B cell (primary cell): ENCODE results near the gene BLOC1S1. TPM values are rescaled to one million over a fixed set of nuclear protein-coding genes. Genes with fewer than 3 reads are reported as not detected.

Experiments
- ATAC-seq: fragments of 200-7000 bp; cut with Tn5 transposase; one replicate; pipeline ENCODE4 v1.10.0; 2021; ENCODE audit warnings: low read depth, mild to moderate bottlenecking, moderate number of reproducible peaks, moderate library complexity
- CTCF ChIA-PET: fragments of 350-600 bp; sonication (Branson Sonifier 250); formaldehyde crosslinking; loops from one replicate; lab custom pipeline; 2021; ENCODE audit warnings: antibody characterized with exemption, inconsistent platforms; lab: Charles Lee
- POLR2A ChIA-PET: fragments of 350-600 bp; sonication (Branson Sonifier 250); formaldehyde crosslinking; loops from one replicate; lab custom pipeline; 2021; ENCODE audit warnings: antibody characterized with exemption; lab: Charles Lee
- DNase-seq: peaks from one replicate; pipeline ENCODE4 v3.0.0; 2013
- H2AFZ ChIP-seq: 2 replicates; pipeline ENCODE4 v1.6.1; 2012; ENCODE audit warnings: mild to moderate bottlenecking, low read depth, low read length; ENCODE audit not compliant: insufficient read depth, poor library complexity, severe bottlenecking
- H3K27ac ChIP-seq, 2 donors: 1 replicate in 1 of 2; 2 replicates in 1 of 2; pipeline ENCODE4 v1.5.1; 2012 to 2013; ENCODE audit warnings: low read length in 2 of 2, mild to moderate bottlenecking in 2 of 2, moderate library complexity in 1 of 2
- H3K27me3 ChIP-seq, 4 experiments: fragments of 200-600 bp in 1 of 4; sonication (generic) in 1 of 4; replicated peaks in 1 of 4; 1 replicate in 2 of 4; 2 replicates in 2 of 4; pipeline versions ENCODE4 v1.6.1 to v1.7.0; 2013 to 2016; ENCODE audit warnings: low read length in 3 of 4, mild to moderate bottlenecking in 2 of 4, mixed read lengths in 1 of 4, moderate library complexity in 1 of 4; ENCODE audit not compliant: insufficient read depth in 4 of 4, control insufficient read depth in 3 of 4; ENCODE audit errors: control extremely low read depth in 1 of 4
- H3K36me3 ChIP-seq, 2 experiments: replicated peaks in 1 of 2; 1 replicate in 1 of 2; 2 replicates in 1 of 2; pipeline versions ENCODE4 v1.6.1 to v1.7.1; 2013; ENCODE audit warnings: low read length in 1 of 2; ENCODE audit not compliant: insufficient read depth in 2 of 2, control insufficient read depth in 1 of 2; ENCODE audit errors: control extremely low read depth in 1 of 2, extremely low read depth in 1 of 2
- H3K4me1 ChIP-seq, 2 donors: fragments of 200-600 bp in 1 of 2; sonication (generic) in 1 of 2; 1 replicate in 1 of 2; 2 replicates in 1 of 2; pipeline versions ENCODE4 v1.5.1 to v1.6.1; 2013 to 2017; ENCODE audit warnings: low read length in 2 of 2; ENCODE audit not compliant: control insufficient read depth in 2 of 2, insufficient read depth in 2 of 2
- H3K4me2 ChIP-seq: replicated peaks from 2 replicates; pipeline ENCODE3; 2012; ENCODE audit warnings: mild to moderate bottlenecking, low read depth, low read length; ENCODE audit not compliant: poor library complexity, severe bottlenecking
- H3K4me3 ChIP-seq, 5 experiments: fragments of 200-600 bp in 1 of 5; sonication (generic) in 1 of 5; 1 replicate in 3 of 5; 2 replicates in 2 of 5; pipeline versions ENCODE4 v1.5.1 to v1.7.0; 2011 to 2016; ENCODE audit warnings: low read length in 4 of 5, mild to moderate bottlenecking in 4 of 5, low read depth in 2 of 5, control low read depth in 1 of 5, moderate library complexity in 1 of 5; ENCODE audit not compliant: insufficient read depth in 1 of 5; ENCODE audit errors: control extremely low read depth in 1 of 5, extremely low read depth in 1 of 5
- H3K79me2 ChIP-seq: fragments of 200-600 bp; sonication (generic); one replicate; pipeline ENCODE4 v1.6.0; 2016; ENCODE audit warnings: low read length; ENCODE audit not compliant: control insufficient read depth, insufficient read depth
- H3K9ac ChIP-seq: fragments of 200-600 bp; sonication (generic); 2 replicates; pipeline ENCODE4 v1.6.1; 2017; ENCODE audit warnings: mild to moderate bottlenecking, low read length, moderate library complexity
- H3K9me3 ChIP-seq, 3 donors: one replicate each; pipeline versions ENCODE4 v1.6.1 to v1.7.1; 2013; ENCODE audit warnings: low read length in 2 of 3; ENCODE audit not compliant: control insufficient read depth in 2 of 3, insufficient read depth in 1 of 3; ENCODE audit errors: control extremely low read depth in 1 of 3
- H4K20me1 ChIP-seq: 2 replicates; pipeline ENCODE4 v1.6.0; 2012; ENCODE audit warnings: mild to moderate bottlenecking, low read length; ENCODE audit not compliant: insufficient read depth, control insufficient read depth, poor library complexity, severe bottlenecking
- H3K27ac Mint-ChIP-seq: one replicate; pipeline ENCODE4 v1.8.0; 2021; ENCODE audit warnings: mixed read lengths
- H3K27me3 Mint-ChIP-seq: one replicate; pipeline ENCODE4 v1.8.0; 2021; ENCODE audit warnings: mixed read lengths
- H3K4me1 Mint-ChIP-seq: one replicate; pipeline ENCODE4 v1.8.0; 2021; ENCODE audit warnings: mixed read lengths
- H3K4me3 Mint-ChIP-seq: one replicate; pipeline ENCODE4 v1.8.0; 2021; ENCODE audit warnings: mixed read lengths
- H3K9me3 Mint-ChIP-seq: one replicate; pipeline ENCODE4 v1.8.0; 2022; ENCODE audit warnings: mixed read lengths; ENCODE audit not compliant: insufficient read depth
- CTCF ChIP-seq: fragments of 200-600 bp; IDR thresholded peaks from one replicate; pipeline ENCODE4 v1.8.0; 2022; ENCODE audit warnings: antibody characterized with exemption, mild to moderate bottlenecking
- EZH2 ChIP-seq: IDR thresholded peaks from 2 replicates; pipeline ENCODE4 v1.6.1; 2012; ENCODE audit warnings: borderline replicate concordance, low read depth, mild to moderate bottlenecking, moderate library complexity, low read length; ENCODE audit not compliant: insufficient read depth, poor library complexity, severe bottlenecking
- WGBS: methylation state at CpG from one replicate; pipeline ENCODE4 v1.1.5; 2013; ENCODE audit warnings: missing lambda C conversion rate; ENCODE audit not compliant: insufficient coverage; 5-methylcytosine and 5-hydroxymethylcytosine counted together
- intact Hi-C: fragments of 100-400 bp; cut with micrococcal nuclease; formaldehyde crosslinking; loops from one replicate; pipeline ENCODE4 v1.10.0; 2022
- polyA plus RNA-seq: library from polyadenylated mRNA; depleted of rRNA; stranded (reverse); fragments of >200 nt; gene quantifications from 2 replicates; pipeline ENCODE4 v1.2.3, GENCODE V29; 2012
- total RNA-seq, 2 donors: library from RNA; stranded (reverse); fragments of 120-200 nt in 1 of 2; gene quantifications; 1 replicate in 1 of 2; 2 replicates in 1 of 2; pipeline versions ENCODE4 v1.2.3 to v1.2.4, GENCODE V29; 2013 to 2022

The BLOC1S1 gene
- total and polyA plus RNA-seq, 2 donors (not counting 1 experiment from before 2014, with no cell fraction given): 71.1 to 229 TPM

DNA sequence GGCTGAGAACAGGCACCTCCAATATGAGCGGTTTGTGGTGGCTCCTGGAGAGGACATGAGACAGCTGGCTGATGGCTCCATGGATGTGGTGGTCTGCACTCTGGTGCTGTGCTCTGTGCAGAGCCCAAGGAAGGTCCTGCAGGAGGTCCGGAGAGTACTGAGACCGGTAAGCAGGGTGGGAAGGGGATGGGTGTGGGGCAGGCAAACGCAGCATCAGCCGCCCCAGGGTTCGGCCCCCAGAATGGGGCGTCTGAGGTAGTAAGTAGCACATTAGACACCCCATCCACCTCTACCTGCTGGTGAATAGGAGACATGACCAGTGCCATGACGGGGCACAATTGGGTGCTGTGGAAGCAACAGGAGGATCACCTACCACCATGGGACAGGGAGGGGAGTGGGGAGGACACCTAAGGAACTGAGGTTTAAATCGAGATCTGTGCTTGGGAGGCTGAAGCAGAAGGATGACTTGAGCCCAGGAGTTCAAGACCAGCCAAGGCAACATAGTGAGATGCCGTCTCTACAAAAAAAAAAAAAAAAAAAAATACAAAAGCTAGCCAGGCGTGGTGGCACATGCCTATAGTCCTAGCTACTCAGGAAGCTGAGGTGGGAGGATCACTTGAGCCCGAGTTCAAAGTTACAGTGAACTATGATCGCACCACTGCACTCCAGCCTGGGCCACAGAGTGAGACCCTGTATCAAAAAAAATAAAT, 33.6 kb upstream of the BLOC1S1 start:
- Histone ChIP-seq H3K36me3 (no peaks in the 10 kb centered on the region), H2AFZ (peak overlapping the region; percentile 62), H3K27ac (peak overlapping the region in 1 of 2 donors; percentile 61), H3K4me1 (peaks cover 23 to 37% of the 10 kb centered on the region in 2 donors), H3K9ac (peak overlapping the region; percentile 3), H3K4me2 (peak overlapping the region; percentile 64), H3K4me3 (peak overlapping the region in 3 of 5 experiments; percentile 35 to 42 (median 40)), H3K79me2 (no peaks in the 10 kb centered on the region), H3K9me3 (no peaks in the 10 kb centered on the region), H3K27me3 (no peaks in the 10 kb centered on the region), H4K20me1 (no peaks in the 10 kb centered on the region)
- H3K4me3 Mint-ChIP-seq: peak overlapping the region; percentile 83
- ATAC-seq (peak; percentile 45), DNase-seq (peak; percentile 43)
- 88% methylated on average over 1 of the region's 13 CpGs for WGBS
- ChIA-PET POLR2A (interaction anchor here (0.5 to 0.9 kb wide), 3 partner anchors 14 to 364 kb away, joined by 3 to 9 read pairs (median 5); no protein-coding TSS in a partner anchor), CTCF (interaction anchor here (0.8 to 2.6 kb wide), 7 partner anchors 9 to 38 kb away, joined by 3 to 25 read pairs (median 4); partner anchors contain the start of genes BLOC1S1 and ITGA7)
- intact Hi-C loops: no loop called here
- H3K27me3 Mint-ChIP-seq: no peaks in the 10 kb centered on the region
- H3K4me1 Mint-ChIP-seq: peaks cover 33% of the 10 kb centered on the region
- TF ChIP-seq EZH2 (no peak), CTCF (no peak)
- H3K27ac Mint-ChIP-seq: peak overlapping the region; percentile 59
- no peaks in the 10 kb centered on the region for H3K9me3 Mint-ChIP-seq

DNA sequence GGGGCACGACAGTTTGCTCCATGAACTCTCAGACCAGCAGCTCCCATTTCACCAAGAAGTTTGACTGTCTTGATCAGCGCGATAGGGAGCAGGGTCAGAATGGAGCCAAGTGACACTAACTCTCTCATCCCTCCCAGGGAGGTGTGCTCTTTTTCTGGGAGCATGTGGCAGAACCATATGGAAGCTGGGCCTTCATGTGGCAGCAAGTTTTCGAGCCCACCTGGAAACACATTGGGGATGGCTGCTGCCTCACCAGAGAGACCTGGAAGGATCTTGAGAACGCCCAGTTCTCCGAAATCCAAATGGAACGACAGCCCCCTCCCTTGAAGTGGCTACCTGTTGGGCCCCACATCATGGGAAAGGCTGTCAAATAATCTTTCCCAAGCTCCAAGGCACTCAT, 32.2 kb upstream of the BLOC1S1 start:
- CTCF ChIA-PET: interaction anchor here (2.6 kb wide), 1 partner anchor 27 kb away, joined by 25 read pairs; no protein-coding TSS in a partner anchor
- no peak for ATAC-seq
- H3K9ac ChIP-seq: no peak overlapping the region
- H3K9me3 Mint-ChIP-seq: no peaks in the 10 kb centered on the region
- no peak for DNase-seq
- H2AFZ ChIP-seq: no peak overlapping the region
- no peak overlapping the region for H3K4me3 Mint-ChIP-seq
- H3K4me1 Mint-ChIP-seq: peaks cover 37% of the 10 kb centered on the region
- TF ChIP-seq CTCF (no peak), EZH2 (no peak)
- no peaks in the 10 kb centered on the region for H3K36me3 ChIP-seq
- no peak overlapping the region for H3K27ac ChIP-seq
- H3K9me3 ChIP-seq: no peaks in the 10 kb centered on the region
- no peaks in the 10 kb centered on the region for H3K79me2 ChIP-seq
- WGBS: 97% methylated on average over 5 of the region's 7 CpGs
- no peak overlapping the region for H3K4me3 ChIP-seq
- H3K27me3 ChIP-seq: no peaks in the 10 kb centered on the region
- intact Hi-C loops: no loop called here
- no peak overlapping the region for H3K4me2 ChIP-seq
- H4K20me1 ChIP-seq: no peaks in the 10 kb centered on the region
- H3K27me3 Mint-ChIP-seq: no peaks in the 10 kb centered on the region
- POLR2A ChIA-PET: no interaction called here
- H3K4me1 ChIP-seq: peaks cover 29 to 43% of the 10 kb centered on the region in 2 donors
- H3K27ac Mint-ChIP-seq: no peak overlapping the region
